Epithelial cell of prostate (primary cell): ENCODE results near the gene SLC7A9.
"Not testable (repeated sequence)": the region's sequence is repeated elsewhere in the genome, so short reads cannot be mapped to it uniquely, and the experiment has no call there.

Source experiments
- DNase-seq: peaks from one replicate; pipeline ENCODE4 v3.0.0-alpha.2; 2011; ENCODE audit warnings: low read depth, low spot score
- H3K27ac ChIP-seq: fragments of 450-650 bp; 2 replicates; pipeline ENCODE4 v1.5.1; 2017; ENCODE audit warnings: mild to moderate bottlenecking

The SLC7A9 gene

GRCh38 chr19:32810452-32810851 is 59.1 kb downstream of the SLC7A9 start:
- no peak for DNase-seq
- no peak overlapping the region for H3K27ac ChIP-seq

GRCh38 chr19:32809754-32810153 is 59.8 kb downstream of the SLC7A9 start:
- DNase-seq = no peak
- no peak overlapping the region for H3K27ac ChIP-seq

GRCh38 chr19:32809254-32809653 is 60.3 kb downstream of the SLC7A9 start:
- DNase-seq = no peak

GRCh38 chr19:32808236-32808635 is 61.3 kb downstream of the SLC7A9 start:
- no peak overlapping the region for H3K27ac ChIP-seq
- DNase-seq = no peak

More at GRCh38 chr19:32809254-32809653, 60.3 kb downstream of the SLC7A9 start:
- H3K27ac ChIP-seq = no peak overlapping the region

GRCh38 chr19:32802840-32803239 is 66.7 kb downstream of the SLC7A9 start:
- no peak overlapping the region for H3K27ac ChIP-seq
- DNase-seq = no peak

GRCh38 chr19:32800754-32801153 is 68.8 kb downstream of the SLC7A9 start:
- H3K27ac ChIP-seq = no peak overlapping the region
- no peak for DNase-seq

GRCh38 chr19:32800191-32800590 is 69.4 kb downstream of the SLC7A9 start:
- no peak overlapping the region for H3K27ac ChIP-seq
- no peak for DNase-seq

GRCh38 chr19:32798201-32798600 is 71.4 kb downstream of the SLC7A9 start:
- DNase-seq = no peak
- no peak overlapping the region for H3K27ac ChIP-seq

- H3K27ac ChIP-seq = no peak overlapping the region
- no peak for DNase-seq
Observed at GRCh38 chr19:32789429-32789828, 80.1 kb downstream of the SLC7A9 start.

GRCh38 chr19:32787895-32788294 is 81.7 kb downstream of the SLC7A9 start:
- DNase-seq, H3K27ac ChIP-seq: not testable (repeated sequence)

- DNase-seq = not testable (repeated sequence)
Observed at GRCh38 chr19:32787161-32787813, 82.3 kb downstream of the SLC7A9 start.

GRCh38 chr19:32782089-32782488 is 87.5 kb downstream of the SLC7A9 start:
- not testable (repeated sequence) for H3K27ac ChIP-seq, DNase-seq

More at GRCh38 chr19:32787161-32787813, 82.3 kb downstream of the SLC7A9 start:
- not testable (repeated sequence) for H3K27ac ChIP-seq

- H3K27ac ChIP-seq = no peak overlapping the region
- DNase-seq = no peak
Observed at GRCh38 chr19:32781280-32781679, 88.3 kb downstream of the SLC7A9 start.
